RWPE1 (cell line): ENCODE results near the gene FAM185A.

Source experiments
- CTCF ChIA-PET: fragments of 350-600 bp; sonication (Branson Sonifier 250); formaldehyde crosslinking; extraction: SDS; loops from one replicate; lab custom pipeline; 2021; lab: Yijun Ruan, JAX
- POLR2A ChIA-PET: fragments of 400-600 bp; formaldehyde crosslinking; extraction: SDS; loops from one replicate; lab custom pipeline; 2020; ENCODE audit warnings: antibody characterized with exemption; ENCODE audit not compliant: low non-redundant PET; lab: Yijun Ruan, JAX
- DNase-seq: peaks from one replicate; pipeline ENCODE4 v3.0.0; 2012; ENCODE audit warnings: low spot score
- H3K27ac ChIP-seq: fragments of 450-650 bp; 2 replicates; pipeline ENCODE4 v1.5.1; 2017
- TF ChIP-seq, protein P1 (sequence below): fragments of 450-650 bp; conservative IDR thresholded peaks from 2 replicates; pipeline ENCODE4 v1.5.1; 2017; ENCODE audit warnings: low read depth, mild to moderate bottlenecking

Gene FAM185A

GRCh38 chr7:102832674-102833073 lies 83.9 kb downstream of the FAM185A start:
- POLR2A ChIA-PET = no interaction called here
- no peak overlapping the region for H3K27ac ChIP-seq
- no peak for DNase-seq
- TF ChIP-seq, protein P1, sequence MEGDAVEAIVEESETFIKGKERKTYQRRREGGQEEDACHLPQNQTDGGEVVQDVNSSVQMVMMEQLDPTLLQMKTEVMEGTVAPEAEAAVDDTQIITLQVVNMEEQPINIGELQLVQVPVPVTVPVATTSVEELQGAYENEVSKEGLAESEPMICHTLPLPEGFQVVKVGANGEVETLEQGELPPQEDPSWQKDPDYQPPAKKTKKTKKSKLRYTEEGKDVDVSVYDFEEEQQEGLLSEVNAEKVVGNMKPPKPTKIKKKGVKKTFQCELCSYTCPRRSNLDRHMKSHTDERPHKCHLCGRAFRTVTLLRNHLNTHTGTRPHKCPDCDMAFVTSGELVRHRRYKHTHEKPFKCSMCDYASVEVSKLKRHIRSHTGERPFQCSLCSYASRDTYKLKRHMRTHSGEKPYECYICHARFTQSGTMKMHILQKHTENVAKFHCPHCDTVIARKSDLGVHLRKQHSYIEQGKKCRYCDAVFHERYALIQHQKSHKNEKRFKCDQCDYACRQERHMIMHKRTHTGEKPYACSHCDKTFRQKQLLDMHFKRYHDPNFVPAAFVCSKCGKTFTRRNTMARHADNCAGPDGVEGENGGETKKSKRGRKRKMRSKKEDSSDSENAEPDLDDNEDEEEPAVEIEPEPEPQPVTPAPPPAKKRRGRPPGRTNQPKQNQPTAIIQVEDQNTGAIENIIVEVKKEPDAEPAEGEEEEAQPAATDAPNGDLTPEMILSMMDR = no peak
- CTCF ChIA-PET = no interaction called here

DNA sequence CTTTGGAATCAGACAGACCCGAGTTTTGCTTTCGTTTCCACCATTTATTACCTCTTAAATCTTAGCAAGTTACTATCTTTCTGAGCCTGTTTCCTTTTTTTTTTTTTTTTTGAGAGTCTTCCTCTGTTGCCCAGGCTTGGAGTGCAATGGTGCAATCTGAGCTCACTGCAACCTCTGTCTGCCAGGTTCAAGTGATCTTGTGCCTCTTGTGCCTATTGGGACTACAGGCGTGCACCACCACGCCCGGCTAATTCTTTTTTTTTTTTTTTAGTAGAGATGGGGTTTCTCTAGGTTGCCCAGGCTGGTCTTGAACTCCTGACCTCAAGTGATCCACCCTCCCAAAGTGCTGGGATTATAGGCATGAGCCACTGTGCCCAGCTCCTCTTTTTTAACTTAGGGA lies 84.5 kb downstream of the FAM185A start:
- TF ChIP-seq, protein P1 = no peak
- POLR2A ChIA-PET = no interaction called here
- CTCF ChIA-PET = no interaction called here

DNA sequence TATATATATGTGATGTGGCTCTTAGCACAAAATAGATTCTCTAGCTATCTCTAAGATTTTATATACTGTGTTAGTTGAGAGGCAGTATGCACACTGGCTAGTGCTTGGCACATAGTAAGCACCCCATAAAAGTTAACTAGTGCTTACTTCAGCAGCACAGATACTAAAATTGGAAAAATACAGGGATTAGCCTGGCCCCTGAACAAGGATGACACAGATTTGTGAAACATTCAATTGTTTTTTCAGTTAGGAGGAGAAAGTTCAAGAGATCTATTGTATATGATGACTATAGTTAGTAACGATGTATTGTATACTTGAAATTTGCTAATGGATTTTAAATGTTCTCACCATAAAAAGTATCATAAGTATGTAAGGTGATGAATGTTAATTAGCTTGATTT lies 85.7 kb downstream of the FAM185A start:
- TF ChIP-seq, protein P1 = no peak
- CTCF ChIA-PET = no interaction called here
- no peak for DNase-seq
- no peak overlapping the region for H3K27ac ChIP-seq
- POLR2A ChIA-PET = no interaction called here

More for the DNA sequence above, 84.5 kb downstream of the FAM185A start:
- no peak for DNase-seq
- H3K27ac ChIP-seq = no peak overlapping the region

DNA sequence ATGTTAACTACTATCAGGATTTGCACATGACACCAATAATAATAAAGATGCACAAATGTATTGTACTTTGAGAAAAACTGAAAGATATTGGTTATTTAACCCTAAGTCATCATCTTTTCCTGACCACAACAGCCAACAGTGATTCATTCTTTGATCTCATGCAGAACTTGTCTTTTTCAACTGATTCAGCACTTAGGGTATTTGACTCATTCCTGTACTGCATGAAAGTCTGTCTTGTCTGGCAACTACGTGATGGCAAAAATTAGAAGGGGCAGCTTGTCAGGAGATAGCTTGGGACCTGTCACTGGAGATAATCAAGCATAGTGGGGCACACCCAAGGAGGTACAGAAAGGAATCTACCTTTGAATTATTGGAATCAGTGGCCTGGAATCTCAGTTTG lies 86.2 kb downstream of the FAM185A start:
- TF ChIP-seq, protein P1 = no peak
- no peak overlapping the region for H3K27ac ChIP-seq
- ChIA-PET POLR2A (no interaction called here), CTCF (no interaction called here)
- peak; percentile 76 for DNase-seq

GRCh38 chr7:102836191-102836919 lies 87.6 kb downstream of the FAM185A start:
- CTCF ChIA-PET = interaction anchor here (0.5 kb wide), 1 partner anchor 78 kb away, joined by 4 read pairs; no protein-coding TSS in a partner anchor
- TF ChIP-seq, protein P1 = no peak
- H3K27ac ChIP-seq = no peak overlapping the region
- POLR2A ChIA-PET = no interaction called here
- DNase-seq = peak; percentile 74

DNA sequence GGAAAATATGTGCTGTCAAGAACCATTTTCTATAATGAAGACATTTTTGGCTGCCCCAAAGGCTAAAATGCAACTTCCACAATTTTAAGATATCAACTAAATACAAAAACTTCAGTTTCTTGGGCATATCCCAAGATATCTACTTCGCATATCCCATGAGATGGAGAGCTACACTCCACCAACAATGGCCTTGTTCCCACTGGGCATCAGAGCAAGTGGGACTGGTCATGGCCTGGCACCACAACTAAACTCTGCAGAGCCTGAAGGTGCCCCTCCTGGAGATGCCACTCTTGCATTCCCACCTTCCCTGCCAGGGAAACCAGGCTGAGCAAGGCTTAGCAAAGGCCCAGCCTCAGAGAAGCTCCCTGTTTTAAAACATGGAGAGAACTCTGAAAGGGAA lies 88.2 kb downstream of the FAM185A start:
- DNase-seq = no peak
- peak overlapping the region; percentile 54 for H3K27ac ChIP-seq
- ChIA-PET POLR2A (no interaction called here), CTCF (interaction anchor here (0.5 kb wide), 1 partner anchor 79 kb away, joined by 4 read pairs; no protein-coding TSS in a partner anchor)
- TF ChIP-seq, protein P1 = no peak
